Endothelial cell of umbilical vein (primary cell): ENCODE results near the gene RTP1. TPM values are rescaled to one million over a fixed set of nuclear protein-coding genes. Genes with fewer than 3 reads are reported as not detected.

ENCODE experiments used
- BruUV-seq: library from RNA; stranded (reverse); fragments of 400-500 nt; replicated peaks from 2 replicates; lab custom pipeline; 2021; lab: Mats Ljungman, UMichigan
- CTCF ChIA-PET: fragments of 300-600, 350-600 bp; sonication (Branson Sonifier 250); formaldehyde crosslinking; loops from one replicate; lab custom pipeline; 2021; ENCODE audit warnings: antibody characterized with exemption, inconsistent platforms; lab: Charles Lee
- POLR2A ChIA-PET: fragments of 300-600, 350-600 bp; sonication (Branson Sonifier 250); formaldehyde crosslinking; loops from one replicate; lab custom pipeline; 2021; ENCODE audit warnings: antibody characterized with exemption, inconsistent platforms; lab: Charles Lee
- DNase-seq: peaks from one replicate; pipeline ENCODE4 v3.0.0-alpha.2; 2011; ENCODE audit warnings: low read depth, low spot score
- FAIRE-seq: peaks from 2 replicates; lab custom pipeline; 2011; peaks lifted over from hg19 to GRCh38; lab: Jason Lieb, UNC
- H2AFZ ChIP-seq: 2 replicates; pipeline ENCODE4 v1.6.0; 2012; ENCODE audit warnings: low read depth, low read length, control low read depth, inconsistent platforms
- H3K27ac ChIP-seq: 2 replicates; pipeline ENCODE4 v1.5.1; 2011; ENCODE audit warnings: low read depth, mild to moderate bottlenecking, control low read depth, low read length, moderate library complexity; ENCODE audit not compliant: insufficient read depth
- H3K27me3 ChIP-seq, 2 experiments: 2 replicates each; pipeline versions ENCODE4 v1.6.0 to v1.6.1; 2011; ENCODE audit warnings: low read length in 2 of 2, mixed read lengths in 1 of 2; ENCODE audit not compliant: control insufficient read depth in 2 of 2, insufficient read depth in 2 of 2
- H3K36me3 ChIP-seq, 2 experiments: 2 replicates in 1 of 2; 3 replicates in 1 of 2; pipeline ENCODE4 v1.5.1; 2011; ENCODE audit warnings: low read length in 2 of 2, mild to moderate bottlenecking in 1 of 2, moderate library complexity in 1 of 2; ENCODE audit not compliant: control insufficient read depth in 2 of 2, insufficient read depth in 2 of 2; ENCODE audit errors: extremely low read depth in 1 of 2
- H3K4me1 ChIP-seq: 3 replicates; pipeline ENCODE4 v1.5.1; 2011; ENCODE audit warnings: mild to moderate bottlenecking, low read length; ENCODE audit not compliant: control insufficient read depth, insufficient read depth; ENCODE audit errors: extremely low read depth
- H3K4me2 ChIP-seq: 2 replicates; pipeline ENCODE4 v1.6.1; 2011; ENCODE audit warnings: low read length, control low read depth, mixed read lengths; ENCODE audit not compliant: insufficient read depth
- H3K4me3 ChIP-seq, 3 experiments: fragments of 200-600 bp in 1 of 3; sonication (generic), shearing (Covaris generic) in 1 of 3; replicated peaks in 1 of 3; 2 replicates each; pipeline ENCODE4 v1.5.1; 2011 to 2016; ENCODE audit warnings: control low read depth in 3 of 3, low read length in 3 of 3, mild to moderate bottlenecking in 2 of 3, inconsistent platforms in 1 of 3, low read depth in 1 of 3, moderate library complexity in 1 of 3; ENCODE audit not compliant: insufficient read depth in 1 of 3
- H3K79me2 ChIP-seq: 2 replicates; pipeline ENCODE4 v1.6.0; 2012; ENCODE audit warnings: low read length, inconsistent platforms; ENCODE audit not compliant: control insufficient read depth, insufficient read depth
- H3K9ac ChIP-seq: replicated peaks from 2 replicates; pipeline ENCODE3; 2011; ENCODE audit warnings: low read length, control low read depth; ENCODE audit not compliant: insufficient read depth; ENCODE audit errors: extremely low read depth
- H3K9me1 ChIP-seq: replicated peaks from 3 replicates; pipeline ENCODE4 v1.6.0; 2011; ENCODE audit warnings: mild to moderate bottlenecking, low read length; ENCODE audit not compliant: control insufficient read depth, insufficient read depth; ENCODE audit errors: extremely low read depth
- H3K9me3 ChIP-seq: replicated peaks from 2 replicates; pipeline ENCODE4 v1.5.1; 2012; ENCODE audit warnings: low read length, inconsistent platforms; ENCODE audit not compliant: control insufficient read depth, insufficient read depth
- H4K20me1 ChIP-seq: replicated peaks from 2 replicates; pipeline ENCODE3; 2011; ENCODE audit warnings: mild to moderate bottlenecking, low read length; ENCODE audit not compliant: control insufficient read depth, insufficient read depth; ENCODE audit errors: extremely low read depth
- EZH2 ChIP-seq: IDR thresholded peaks from 2 replicates; pipeline ENCODE4 v1.6.1; 2012; ENCODE audit warnings: borderline replicate concordance, low read depth, mild to moderate bottlenecking, moderate library complexity, low read length, inconsistent platforms; ENCODE audit not compliant: severe bottlenecking
- FOS ChIP-seq: IDR thresholded peaks from 2 replicates; pipeline ENCODE4 v1.6.1; 2011; ENCODE audit warnings: mild to moderate bottlenecking, low read length, moderate library complexity, borderline replicate concordance; ENCODE audit not compliant: insufficient read depth
- GATA2 ChIP-seq: IDR thresholded peaks from 2 replicates; pipeline ENCODE4 v1.7.0; 2011; ENCODE audit warnings: low read depth, mild to moderate bottlenecking, moderate library complexity, mixed read lengths, low read length; ENCODE audit not compliant: insufficient read length, insufficient read depth
- JUN ChIP-seq: IDR thresholded peaks from 2 replicates; pipeline ENCODE4 v1.6.1; 2011; ENCODE audit warnings: borderline replicate concordance, low read depth; ENCODE audit not compliant: insufficient read length, insufficient read depth
- MYC ChIP-seq: IDR thresholded peaks from one replicate; pipeline ENCODE4 v1.6.1; 2011; ENCODE audit warnings: mild to moderate bottlenecking, low read depth, low read length
- POLR2AphosphoS5 ChIP-seq: IDR thresholded peaks from 2 replicates; pipeline ENCODE4 v1.6.1; 2012; ENCODE audit warnings: low read depth, mild to moderate bottlenecking, control low read depth, low read length, moderate library complexity; ENCODE audit not compliant: insufficient read depth
- dilution Hi-C: fragments of 300-500 bp; cut with MboI; formaldehyde crosslinking; loops from one replicate; pipeline ENCODE4 v1.15.0; 2019; ENCODE audit warnings: low sequenced_read_pairs; ENCODE audit not compliant: extremely low pct_ligation_motif_present
- intact Hi-C: fragments of 100-400 bp; cut with micrococcal nuclease; formaldehyde crosslinking; loops from one replicate; pipeline ENCODE4 v1.10.0; 2022
- polyA plus RNA-seq, 4 experiments: library from polyadenylated mRNA; depleted of rRNA in 3 of 4; stranded (reverse) in 3 of 4; unstranded in 1 of 4; fragments of >200 nt; gene quantifications; 2 replicates each; pipeline versions ENCODE4 v1.2.1 to v1.2.3, GENCODE V29; 2011 to 2012; ENCODE audit warnings: missing spikeins in 1 of 4
- total RNA-seq: library from RNA; stranded (reverse); gene quantifications from 2 replicates; pipeline ENCODE4 v1.2.3, GENCODE V29; 2021
- TF ChIP-seq, protein P1 (sequence below), 2 donors: IDR thresholded peaks; 1 replicate in 1 of 2; 2 replicates in 1 of 2; pipeline ENCODE4 v1.5.1; 2011; ENCODE audit warnings: low read length in 2 of 2, mild to moderate bottlenecking in 2 of 2, moderate library complexity in 2 of 2, control low read depth in 1 of 2, inconsistent platforms in 1 of 2, low read depth in 1 of 2; ENCODE audit not compliant: insufficient read depth in 1 of 2; ENCODE audit errors: extremely low read depth in 1 of 2
- TF ChIP-seq, protein P2 (sequence below): IDR thresholded peaks from 2 replicates; pipeline ENCODE4 v1.6.1; 2011; ENCODE audit not compliant: insufficient read depth, insufficient read length

Gene RTP1
- total and polyA plus RNA-seq, 2 donors (not counting 3 experiments of a cell fraction or from before 2014, with no cell fraction given) = not detected

DNA sequence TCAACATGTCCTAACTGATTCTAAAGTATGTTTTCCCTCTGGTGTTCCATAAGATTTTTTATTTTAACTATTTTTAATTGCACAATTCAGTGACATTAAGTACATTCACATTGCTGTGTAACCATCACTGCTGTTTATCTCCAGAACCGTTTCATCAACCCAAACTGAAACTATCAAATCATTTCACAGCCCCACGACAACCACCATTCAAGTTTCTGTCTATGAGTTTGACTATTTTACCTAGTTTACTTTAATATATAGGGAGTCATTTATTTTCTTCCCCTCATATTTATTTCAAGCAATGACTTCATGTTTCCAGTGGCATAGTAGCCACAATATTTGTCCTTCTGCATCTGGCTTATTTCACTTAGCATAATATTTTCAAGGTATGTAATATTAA is 8.4 kb downstream of the RTP1 start:
- ChIA-PET CTCF (interaction anchor here (1.5 kb wide), 1 partner anchor 474 kb away, joined by 3 read pairs; no protein-coding TSS in a partner anchor), POLR2A (no interaction called here)
- no TSS peak for BruUV-seq
- no peak overlapping the region for H2AFZ ChIP-seq
- dilution Hi-C loops = no loop called here
- no peak for DNase-seq
- H3K9me3 ChIP-seq = no peaks in the 10 kb centered on the region
- no peaks in the 10 kb centered on the region for H3K79me2 ChIP-seq
- TF ChIP-seq EZH2 = no peak
- no peak for TF ChIP-seq MYC
- TF ChIP-seq GATA2 = no peak
- TF ChIP-seq, protein P1, sequence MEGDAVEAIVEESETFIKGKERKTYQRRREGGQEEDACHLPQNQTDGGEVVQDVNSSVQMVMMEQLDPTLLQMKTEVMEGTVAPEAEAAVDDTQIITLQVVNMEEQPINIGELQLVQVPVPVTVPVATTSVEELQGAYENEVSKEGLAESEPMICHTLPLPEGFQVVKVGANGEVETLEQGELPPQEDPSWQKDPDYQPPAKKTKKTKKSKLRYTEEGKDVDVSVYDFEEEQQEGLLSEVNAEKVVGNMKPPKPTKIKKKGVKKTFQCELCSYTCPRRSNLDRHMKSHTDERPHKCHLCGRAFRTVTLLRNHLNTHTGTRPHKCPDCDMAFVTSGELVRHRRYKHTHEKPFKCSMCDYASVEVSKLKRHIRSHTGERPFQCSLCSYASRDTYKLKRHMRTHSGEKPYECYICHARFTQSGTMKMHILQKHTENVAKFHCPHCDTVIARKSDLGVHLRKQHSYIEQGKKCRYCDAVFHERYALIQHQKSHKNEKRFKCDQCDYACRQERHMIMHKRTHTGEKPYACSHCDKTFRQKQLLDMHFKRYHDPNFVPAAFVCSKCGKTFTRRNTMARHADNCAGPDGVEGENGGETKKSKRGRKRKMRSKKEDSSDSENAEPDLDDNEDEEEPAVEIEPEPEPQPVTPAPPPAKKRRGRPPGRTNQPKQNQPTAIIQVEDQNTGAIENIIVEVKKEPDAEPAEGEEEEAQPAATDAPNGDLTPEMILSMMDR (IDR thresholded peaks at IDR 0.05; ENCODE audit: extremely low read depth in 1 of 2, insufficient read depth in 1 of 2, low read depth in 1 of 2, low read length in 2 of 2) = no peak
- no peak for TF ChIP-seq FOS
- no peak for TF ChIP-seq POLR2AphosphoS5
- TF ChIP-seq JUN = no peak
- TF ChIP-seq, protein P2, sequence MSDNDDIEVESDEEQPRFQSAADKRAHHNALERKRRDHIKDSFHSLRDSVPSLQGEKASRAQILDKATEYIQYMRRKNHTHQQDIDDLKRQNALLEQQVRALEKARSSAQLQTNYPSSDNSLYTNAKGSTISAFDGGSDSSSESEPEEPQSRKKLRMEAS = no peak
- no peaks in the 10 kb centered on the region for H3K4me1 ChIP-seq
- H4K20me1 ChIP-seq = no peaks in the 10 kb centered on the region
- H3K36me3 ChIP-seq = no peaks in the 10 kb centered on the region
- no peak overlapping the region for H3K4me2 ChIP-seq
- H3K27ac ChIP-seq = no peak overlapping the region
- peaks cover 0 to 3% of the 10 kb centered on the region in 2 experiments for H3K27me3 ChIP-seq
- H3K9me1 ChIP-seq = no peaks in the 10 kb centered on the region
- no peak overlapping the region for H3K9ac ChIP-seq
- no peak for FAIRE-seq
- no peak overlapping the region for H3K4me3 ChIP-seq
- intact Hi-C loops = no loop called here
